Measurements from ENCODE around the gene PNCK. TPM values are rescaled to one million over a fixed set of nuclear protein-coding genes. Genes with fewer than 3 reads are reported as not detected.

PNCK gene
- total RNA-seq, 1 donor from 2014 or later: 1.1 TPM

DNA sequence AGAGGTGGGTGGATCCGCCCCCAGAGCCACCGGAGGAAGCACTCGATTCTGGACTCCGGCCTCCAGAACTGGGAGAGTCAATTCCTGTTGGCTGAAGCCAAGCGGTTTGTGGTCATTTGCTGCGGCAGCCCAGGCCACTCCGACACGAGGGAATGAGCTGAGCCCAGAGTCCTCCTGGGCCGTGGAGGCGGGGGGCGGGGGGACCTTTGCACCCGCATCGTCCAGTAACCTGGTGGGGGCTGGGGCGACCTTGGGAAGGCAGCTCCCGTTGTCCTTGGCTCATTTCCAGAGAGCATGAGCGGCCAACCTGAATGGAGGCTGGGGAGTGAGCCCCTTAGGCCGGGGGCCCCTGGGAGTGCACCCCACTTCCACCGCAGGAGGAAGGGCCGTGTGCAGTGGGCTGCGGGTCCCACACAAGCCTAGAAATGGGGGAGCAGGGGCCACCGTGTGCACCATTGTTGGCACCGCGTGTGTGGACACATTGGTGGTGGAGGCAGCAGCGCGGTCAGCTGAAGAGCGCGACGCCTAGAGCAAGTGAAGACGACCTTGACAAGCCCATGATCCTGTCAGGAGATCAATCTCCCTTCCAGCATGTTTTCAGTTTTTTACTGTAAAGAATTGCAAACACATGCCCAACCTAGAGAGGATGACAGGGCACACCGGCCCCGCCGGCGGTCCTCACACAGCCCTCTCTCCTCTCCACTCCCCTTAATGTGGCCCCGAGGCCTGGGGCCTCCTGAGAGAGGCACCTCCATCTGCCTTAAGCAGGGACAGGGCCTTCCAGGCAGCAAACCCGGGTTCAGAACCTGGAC, 46.5 kb downstream of the PNCK start:
- H3K4me2 ChIP-seq (ENCODE audit: low read length): no peak overlapping the region
- TF ChIP-seq CTCF (IDR thresholded peaks at IDR 0.05; ENCODE audit: insufficient read depth, low read depth, low read length) (no peak), EZH2 (IDR thresholded peaks at IDR 0.05; ENCODE audit: insufficient read depth, low read length) (no peak)
- H3K27me3 Mint-ChIP-seq (ENCODE audit: low read depth, unreplicated experiment): peaks cover 40% of the 10 kb centered on the region
- H3K27ac ChIP-seq (ENCODE audit: low read depth, low read length): no peak overlapping the region
- no peaks in the 10 kb centered on the region for H3K79me2 ChIP-seq (ENCODE audit: insufficient read depth, low read length)
- DNase-seq (ENCODE audit: low read depth): no peak
- H3K4me3 Mint-ChIP-seq (ENCODE audit: unreplicated experiment): no peak overlapping the region
- no peaks in the 10 kb centered on the region for H3K36me3 Mint-ChIP-seq (ENCODE audit: low read depth, unreplicated experiment)
- FAIRE-seq: no peak
- H3K9me3 Mint-ChIP-seq (ENCODE audit: unreplicated experiment): peaks cover 6% of the 10 kb centered on the region
- H3K27me3 ChIP-seq (ENCODE audit: insufficient read depth, low read length): no peaks in the 10 kb centered on the region
- no peak overlapping the region for H3K9ac ChIP-seq (ENCODE audit: low read length)
- H3K4me1 Mint-ChIP-seq (ENCODE audit: low read depth, unreplicated experiment): no peaks in the 10 kb centered on the region
- no peaks in the 10 kb centered on the region for H4K20me1 ChIP-seq (ENCODE audit: insufficient read depth, low read length)
- no peaks in the 10 kb centered on the region for H3K9me3 ChIP-seq (ENCODE audit: insufficient read depth, low read depth, low read length)
- no peak overlapping the region for H3K4me3 ChIP-seq (ENCODE audit: insufficient read depth, low read depth, low read length)
- no peaks in the 10 kb centered on the region for H3K4me1 ChIP-seq (ENCODE audit: insufficient read depth, low read length)
- no peak overlapping the region for H2AFZ ChIP-seq (ENCODE audit: low read depth, low read length)
- no peak overlapping the region for H3K27ac Mint-ChIP-seq (ENCODE audit: unreplicated experiment)
- no peaks in the 10 kb centered on the region for H3K36me3 ChIP-seq (ENCODE audit: insufficient read depth, low read length)

- peaks cover 2% of the 10 kb centered on the region for H3K9me3 Mint-ChIP-seq (ENCODE audit: unreplicated experiment)
- no peaks in the 10 kb centered on the region for H4K20me1 ChIP-seq (ENCODE audit: insufficient read depth, low read length)
- TF ChIP-seq CTCF (IDR thresholded peaks at IDR 0.05; ENCODE audit: insufficient read depth, low read depth, low read length) (no peak), EZH2 (IDR thresholded peaks at IDR 0.05; ENCODE audit: insufficient read depth, low read length) (no peak)
- H3K27me3 ChIP-seq (ENCODE audit: insufficient read depth, low read length): no peaks in the 10 kb centered on the region
- no peaks in the 10 kb centered on the region for H3K79me2 ChIP-seq (ENCODE audit: insufficient read depth, low read length)
- no peaks in the 10 kb centered on the region for H3K36me3 ChIP-seq (ENCODE audit: insufficient read depth, low read length)
- H3K4me1 ChIP-seq (ENCODE audit: insufficient read depth, low read length): no peaks in the 10 kb centered on the region
- FAIRE-seq: no peak
- H3K27ac ChIP-seq (ENCODE audit: low read depth, low read length): no peak overlapping the region
- H3K27me3 Mint-ChIP-seq (ENCODE audit: low read depth, unreplicated experiment): peaks cover 37% of the 10 kb centered on the region
- H2AFZ ChIP-seq (ENCODE audit: low read depth, low read length): no peak overlapping the region
- no peaks in the 10 kb centered on the region for H3K36me3 Mint-ChIP-seq (ENCODE audit: low read depth, unreplicated experiment)
- no peaks in the 10 kb centered on the region for H3K4me1 Mint-ChIP-seq (ENCODE audit: low read depth, unreplicated experiment)
- H3K9me3 ChIP-seq (ENCODE audit: insufficient read depth, low read depth, low read length): no peaks in the 10 kb centered on the region
- no peak overlapping the region for H3K27ac Mint-ChIP-seq (ENCODE audit: unreplicated experiment)
- no peak for DNase-seq (ENCODE audit: low read depth)
- no peak overlapping the region for H3K9ac ChIP-seq (ENCODE audit: low read length)
- no peak overlapping the region for H3K4me2 ChIP-seq (ENCODE audit: low read length)
- no peak overlapping the region for H3K4me3 ChIP-seq (ENCODE audit: insufficient read depth, low read depth, low read length)
- H3K4me3 Mint-ChIP-seq (ENCODE audit: unreplicated experiment): no peak overlapping the region
Measured at GRCh38 chrX:153626025-153626633, 47.5 kb downstream of the PNCK start.
